H9 (cell line): ENCODE measurements around the gene MBD5. TPM values are rescaled to one million over a fixed set of nuclear protein-coding genes. Genes with fewer than 3 reads are reported as not detected.

Experiments
- DNase-seq: peaks from one replicate; pipeline ENCODE4 v3.0.0-alpha.2; 2017
- H2AFZ ChIP-seq: one replicate; pipeline ENCODE4 v1.6.1; 2013; ENCODE audit warnings: mild to moderate bottlenecking, low read length, control low read depth, moderate library complexity
- H2AK5ac ChIP-seq: 2 replicates; pipeline ENCODE4 v1.6.1; 2013; ENCODE audit warnings: low read length, control low read depth, mixed read lengths; ENCODE audit not compliant: insufficient read length
- H2BK120ac ChIP-seq: one replicate; pipeline ENCODE4 v1.6.1; 2013; ENCODE audit warnings: low read depth, mild to moderate bottlenecking, low read length, control low read depth, inconsistent platforms; ENCODE audit not compliant: poor library complexity, severe bottlenecking
- H2BK12ac ChIP-seq: 2 replicates; pipeline ENCODE4 v1.6.1; 2013; ENCODE audit warnings: low read length, control low read depth, mixed read lengths, low read depth; ENCODE audit not compliant: insufficient read length
- H2BK15ac ChIP-seq: 2 replicates; pipeline ENCODE4 v1.6.1; 2013; ENCODE audit warnings: low read depth, low read length, control low read depth
- H2BK20ac ChIP-seq: one replicate; pipeline ENCODE4 v1.6.1; 2013; ENCODE audit warnings: low read depth, mild to moderate bottlenecking, low read length, control low read depth, inconsistent platforms; ENCODE audit not compliant: poor library complexity, severe bottlenecking
- H2BK5ac ChIP-seq: 2 replicates; pipeline ENCODE4 v1.6.1; 2013; ENCODE audit warnings: low read length, control low read depth, mixed read lengths; ENCODE audit not compliant: insufficient read length
- H3K14ac ChIP-seq: 2 replicates; pipeline ENCODE4 v1.6.1; 2013; ENCODE audit warnings: low read length, control low read depth; ENCODE audit not compliant: insufficient read depth
- H3K18ac ChIP-seq: 2 replicates; pipeline ENCODE4 v1.6.1; 2013; ENCODE audit warnings: low read depth, mild to moderate bottlenecking, mixed read lengths, low read length, control low read depth; ENCODE audit not compliant: insufficient read length
- H3K23ac ChIP-seq: 2 replicates; pipeline ENCODE4 v1.6.1; 2013; ENCODE audit warnings: low read length, control low read depth, mixed read lengths, low read depth; ENCODE audit not compliant: insufficient read length
- H3K23me2 ChIP-seq: 2 replicates; pipeline ENCODE4 v1.6.1; 2013; ENCODE audit warnings: low read depth, mild to moderate bottlenecking, mixed read lengths, low read length, control low read depth; ENCODE audit not compliant: insufficient read length, poor library complexity, severe bottlenecking
- H3K27ac ChIP-seq: 2 replicates; pipeline ENCODE4 v1.5.1; 2013; ENCODE audit warnings: low read length, control low read depth, mixed read lengths, low read depth; ENCODE audit not compliant: insufficient read length
- H3K27me3 ChIP-seq: 2 replicates; pipeline ENCODE4 v1.6.1; 2013; ENCODE audit warnings: low read length, control low read depth, inconsistent platforms; ENCODE audit not compliant: insufficient read depth
- H3K4ac ChIP-seq: 2 replicates; pipeline ENCODE4 v1.6.1; 2013; ENCODE audit warnings: low read depth, mild to moderate bottlenecking, control low read depth, inconsistent platforms, low read length, moderate library complexity
- H3K4me1 ChIP-seq: 2 replicates; pipeline ENCODE4 v1.6.1; 2013; ENCODE audit warnings: low read length, control low read depth, inconsistent platforms; ENCODE audit not compliant: insufficient read depth
- H3K4me2 ChIP-seq: 2 replicates; pipeline ENCODE4 v1.6.1; 2013; ENCODE audit warnings: low read length, control low read depth, mixed read lengths; ENCODE audit not compliant: insufficient read length, insufficient read depth
- H3K56ac ChIP-seq: 2 replicates; pipeline ENCODE4 v1.6.1; 2013; ENCODE audit warnings: low read depth, mild to moderate bottlenecking, mixed read lengths, low read length, control low read depth; ENCODE audit not compliant: insufficient read length
- H3K79me1 ChIP-seq: 2 replicates; pipeline ENCODE4 v1.6.1; 2013; ENCODE audit warnings: low read depth, mild to moderate bottlenecking, moderate library complexity, low read length, control low read depth, inconsistent platforms; ENCODE audit not compliant: insufficient read depth, poor library complexity, severe bottlenecking
- H3K79me2 ChIP-seq: 2 replicates; pipeline ENCODE4 v1.6.1; 2013; ENCODE audit warnings: low read length, control low read depth, inconsistent platforms; ENCODE audit not compliant: insufficient read depth
- H3K9ac ChIP-seq: 2 replicates; pipeline ENCODE4 v1.6.1; 2013; ENCODE audit warnings: low read length, control low read depth, mixed read lengths; ENCODE audit not compliant: insufficient read length; ENCODE audit errors: extremely low read depth
- H3K9me3 ChIP-seq: one replicate; pipeline ENCODE4 v1.6.1; 2013; ENCODE audit warnings: low read depth, low read length, inconsistent platforms; ENCODE audit not compliant: control insufficient read depth
- H3T11ph ChIP-seq: one replicate; pipeline ENCODE4 v1.6.1; 2013; ENCODE audit warnings: mild to moderate bottlenecking, low read length, control low read depth, inconsistent platforms
- H4K20me1 ChIP-seq: one replicate; pipeline ENCODE4 v1.6.1; 2013; ENCODE audit not compliant: control insufficient read depth, insufficient read length, insufficient read depth
- H4K5ac ChIP-seq: 2 replicates; pipeline ENCODE4 v1.6.1; 2013; ENCODE audit warnings: low read depth, mild to moderate bottlenecking, mixed read lengths, low read length, control low read depth; ENCODE audit not compliant: insufficient read length
- H4K8ac ChIP-seq: replicated peaks from 2 replicates; pipeline ENCODE4 v1.6.1; 2013; ENCODE audit warnings: low read length, control low read depth, mixed read lengths, low read depth; ENCODE audit not compliant: insufficient read length
- H4K91ac ChIP-seq: 2 replicates; pipeline ENCODE4 v1.6.1; 2013; ENCODE audit warnings: low read depth, mild to moderate bottlenecking, moderate library complexity, mixed read lengths, low read length, control low read depth; ENCODE audit not compliant: insufficient read length
- H3K27ac Mint-ChIP-seq, 3 experiments: 2 replicates in 2 of 3; 3 replicates in 1 of 3; pipeline ENCODE4 v1.8.0; 2020 to 2021; ENCODE audit warnings: mixed read lengths in 3 of 3, mild to moderate bottlenecking in 1 of 3, moderate library complexity in 1 of 3
- H3K27me3 Mint-ChIP-seq: 2 replicates; pipeline ENCODE4 v1.8.0; 2021; ENCODE audit warnings: low read depth, mild to moderate bottlenecking, moderate library complexity, mixed read lengths
- H3K36me3 Mint-ChIP-seq, 3 experiments: 2 replicates in 2 of 3; 3 replicates in 1 of 3; pipeline ENCODE4 v1.8.0; 2020 to 2021; ENCODE audit warnings: low read depth in 3 of 3, mixed read lengths in 3 of 3; ENCODE audit not compliant: insufficient read depth in 1 of 3
- H3K4me1 Mint-ChIP-seq, 2 experiments: 2 replicates each; pipeline ENCODE4 v1.8.0; 2020; ENCODE audit warnings: mixed read lengths in 2 of 2
- H3K4me3 Mint-ChIP-seq, 2 experiments: 2 replicates in 1 of 2; 3 replicates in 1 of 2; pipeline ENCODE4 v1.8.0; 2020 to 2021; ENCODE audit warnings: mild to moderate bottlenecking in 2 of 2, mixed read lengths in 2 of 2, moderate library complexity in 1 of 2
- H3K9me3 Mint-ChIP-seq, 2 experiments: 2 replicates in 1 of 2; 3 replicates in 1 of 2; pipeline ENCODE4 v1.8.0; 2020; ENCODE audit warnings: mild to moderate bottlenecking in 2 of 2, mixed read lengths in 2 of 2, moderate library complexity in 1 of 2
- total RNA-seq: library from RNA; stranded (reverse); gene quantifications from 2 replicates; pipeline ENCODE4 v1.2.1, GENCODE V29; 2021
- TF ChIP-seq, protein P1 (sequence below): fragments of 200-600 bp; sonication (generic); conservative IDR thresholded peaks from 3 replicates; pipeline ENCODE4 v1.8.0; 2021; ENCODE audit warnings: antibody characterized with exemption, mild to moderate bottlenecking

Gene MBD5
- total RNA-seq, 1 experiment from 2014 or later, result 23.1 TPM

- Histone ChIP-seq H2BK5ac (no peak overlapping the region), H3K56ac (no peak overlapping the region), H3K79me2 (peaks cover 26% of the 10 kb centered on the region; the same call in 1 of the 2 replicates), H3K14ac (no peak overlapping the region), H2BK15ac (no peak overlapping the region), H3K79me1 (peaks cover 3% of the 10 kb centered on the region), H3K23me2 (peaks cover 12% of the 10 kb centered on the region), H4K5ac (no peak overlapping the region), H2AK5ac (no peak overlapping the region), H3T11ph (no peak overlapping the region), H4K20me1 (no peaks in the 10 kb centered on the region), H2BK20ac (no peak overlapping the region), H4K91ac (no peak overlapping the region), H3K27me3 (no peaks in the 10 kb centered on the region), H3K4ac (no peak overlapping the region), H3K9me3 (no peaks in the 10 kb centered on the region), H3K4me1 (no peaks in the 10 kb centered on the region), H3K23ac (no peak overlapping the region), H4K8ac (no peak overlapping the region), H2BK120ac (no peak overlapping the region), H2BK12ac (no peak overlapping the region), H3K27ac (no peak overlapping the region), H3K18ac (no peak overlapping the region), H3K9ac (no peak overlapping the region), H3K4me2 (no peak overlapping the region), H2AFZ (no peak overlapping the region)
- DNase-seq, result no peak
- H3K36me3 Mint-ChIP-seq, result no peaks in the 10 kb centered on the region
- H3K9me3 Mint-ChIP-seq, result no peaks in the 10 kb centered on the region
- H3K27ac Mint-ChIP-seq, result peak overlapping the region in 1 of 3 experiments; percentile 39; a peak in 1 of 7 replicates
- H3K27me3 Mint-ChIP-seq, result no peaks in the 10 kb centered on the region
- peaks cover 15 to 23% of the 10 kb centered on the region in 2 experiments for H3K4me1 Mint-ChIP-seq
- H3K4me3 Mint-ChIP-seq, result no peak overlapping the region
- TF ChIP-seq, protein P1, sequence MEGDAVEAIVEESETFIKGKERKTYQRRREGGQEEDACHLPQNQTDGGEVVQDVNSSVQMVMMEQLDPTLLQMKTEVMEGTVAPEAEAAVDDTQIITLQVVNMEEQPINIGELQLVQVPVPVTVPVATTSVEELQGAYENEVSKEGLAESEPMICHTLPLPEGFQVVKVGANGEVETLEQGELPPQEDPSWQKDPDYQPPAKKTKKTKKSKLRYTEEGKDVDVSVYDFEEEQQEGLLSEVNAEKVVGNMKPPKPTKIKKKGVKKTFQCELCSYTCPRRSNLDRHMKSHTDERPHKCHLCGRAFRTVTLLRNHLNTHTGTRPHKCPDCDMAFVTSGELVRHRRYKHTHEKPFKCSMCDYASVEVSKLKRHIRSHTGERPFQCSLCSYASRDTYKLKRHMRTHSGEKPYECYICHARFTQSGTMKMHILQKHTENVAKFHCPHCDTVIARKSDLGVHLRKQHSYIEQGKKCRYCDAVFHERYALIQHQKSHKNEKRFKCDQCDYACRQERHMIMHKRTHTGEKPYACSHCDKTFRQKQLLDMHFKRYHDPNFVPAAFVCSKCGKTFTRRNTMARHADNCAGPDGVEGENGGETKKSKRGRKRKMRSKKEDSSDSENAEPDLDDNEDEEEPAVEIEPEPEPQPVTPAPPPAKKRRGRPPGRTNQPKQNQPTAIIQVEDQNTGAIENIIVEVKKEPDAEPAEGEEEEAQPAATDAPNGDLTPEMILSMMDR, result no peak
Observed at GRCh38 chr2:148023861-148024260, 3.0 kb downstream of the MBD5 start.
